GM23338 (cell line): ENCODE measurements around the gene INS. TPM values are rescaled to one million over a fixed set of nuclear protein-coding genes. Genes with fewer than 3 reads are reported as not detected.

Source experiments
- ATAC-seq: fragments of 200-7000 bp; cut with Tn5 transposase; 3 replicates; pipeline ENCODE4 v1.9.1; 2020
- DNase-seq: peaks from one replicate; pipeline ENCODE4 v3.0.0-alpha.2; 2015; ENCODE audit warnings: low spot score
- H2AFZ ChIP-seq: fragments of 200-600 bp; sonication (generic); 2 replicates; pipeline ENCODE4 v1.8.0; 2016; ENCODE audit warnings: antibody characterized with exemption, mild to moderate bottlenecking, moderate library complexity
- H3F3A ChIP-seq: fragments of 200-600 bp; sonication (generic); replicated peaks from 2 replicates; pipeline ENCODE4 v1.8.0; 2017; ENCODE audit warnings: antibody characterized with exemption, mixed run types, low read depth
- H3K27ac ChIP-seq: fragments of 200-600 bp; sonication (generic); 2 replicates; pipeline ENCODE4 v1.6.1; 2016; ENCODE audit warnings: low read depth
- H3K27me3 ChIP-seq: fragments of 200-600 bp; sonication (generic); 2 replicates; pipeline ENCODE4 v1.8.0; 2016; ENCODE audit warnings: mild to moderate bottlenecking, mixed run types, moderate library complexity; ENCODE audit not compliant: insufficient read depth
- H3K36me3 ChIP-seq: fragments of 200-600 bp; sonication (generic); 2 replicates; pipeline ENCODE4 v1.8.0; 2016; ENCODE audit warnings: mild to moderate bottlenecking; ENCODE audit not compliant: insufficient read depth
- H3K4me1 ChIP-seq: fragments of 200-600 bp; sonication (generic); 2 replicates; pipeline ENCODE4 v1.8.0; 2016; ENCODE audit warnings: mild to moderate bottlenecking, moderate library complexity; ENCODE audit not compliant: insufficient read depth
- H3K4me2 ChIP-seq: fragments of 200-600 bp; sonication (generic); 2 replicates; pipeline ENCODE4 v1.7.1; 2017; ENCODE audit warnings: mixed run types
- H3K4me3 ChIP-seq: fragments of 200-600 bp; sonication (generic); 2 replicates; pipeline ENCODE4 v1.6.1; 2016; ENCODE audit warnings: mixed run types
- H3K79me2 ChIP-seq: fragments of 200-600 bp; sonication (generic); replicated peaks from 2 replicates; pipeline ENCODE4 v1.8.0; 2017; ENCODE audit warnings: mild to moderate bottlenecking; ENCODE audit not compliant: insufficient read depth
- H3K9me2 ChIP-seq: fragments of 200-600 bp; sonication (generic); 2 replicates; pipeline ENCODE4 v1.8.0; 2017; ENCODE audit not compliant: insufficient read depth
- H4K20me1 ChIP-seq: fragments of 200-600 bp; sonication (generic); replicated peaks from 2 replicates; pipeline ENCODE4 v1.8.0; 2017; ENCODE audit warnings: mild to moderate bottlenecking; ENCODE audit not compliant: insufficient read depth
- H3K27ac Mint-ChIP-seq: 2 replicates; pipeline ENCODE4 v1.8.0; 2020; ENCODE audit warnings: inconsistent platforms, mild to moderate bottlenecking, moderate library complexity, mixed read lengths
- H3K27me3 Mint-ChIP-seq: 3 replicates; pipeline ENCODE4 v1.8.0; 2022; ENCODE audit warnings: low read depth, mild to moderate bottlenecking, moderate library complexity, mixed read lengths, inconsistent platforms; ENCODE audit not compliant: insufficient read depth, poor library complexity
- H3K36me3 Mint-ChIP-seq: 3 replicates; pipeline ENCODE4 v1.8.0; 2021; ENCODE audit warnings: low read depth, mild to moderate bottlenecking, inconsistent platforms, moderate library complexity, mixed read lengths
- H3K4me1 Mint-ChIP-seq: 3 replicates; pipeline ENCODE4 v1.8.0; 2020; ENCODE audit warnings: mild to moderate bottlenecking, inconsistent platforms, mixed read lengths
- H3K4me3 Mint-ChIP-seq: 3 replicates; pipeline ENCODE4 v1.8.0; 2021; ENCODE audit warnings: moderate library complexity, mild to moderate bottlenecking, inconsistent platforms, mixed read lengths
- H3K9me3 Mint-ChIP-seq: 3 replicates; pipeline ENCODE4 v1.8.0; 2020; ENCODE audit warnings: moderate library complexity, mild to moderate bottlenecking, inconsistent platforms, mixed read lengths
- EZH2 ChIP-seq: fragments of 200-600 bp; sonication (generic); IDR thresholded peaks from one replicate; pipeline ENCODE4 v1.8.0; 2017; ENCODE audit warnings: antibody characterized with exemption, mild to moderate bottlenecking, low read depth; ENCODE audit not compliant: unreplicated experiment
- EZH2phosphoT487 ChIP-seq: fragments of 200-600 bp; sonication (generic); IDR thresholded peaks from one replicate; pipeline ENCODE4 v1.8.1; 2018; ENCODE audit warnings: antibody characterized with exemption; ENCODE audit not compliant: unreplicated experiment
- NANOG ChIP-seq: IDR thresholded peaks from 2 replicates; pipeline ENCODE4 v1.6.1; 2016; ENCODE audit warnings: antibody characterized with exemption, borderline replicate concordance
- POLR2AphosphoS5 ChIP-seq: IDR thresholded peaks from 2 replicates; pipeline ENCODE4 v1.6.1; 2016; ENCODE audit warnings: antibody characterized with exemption, low read depth
- STAT1 ChIP-seq: IDR thresholded peaks from one replicate; pipeline ENCODE4 v1.6.1; 2016; ENCODE audit warnings: antibody characterized with exemption; ENCODE audit not compliant: unreplicated experiment
- ZNF331 ChIP-seq: fragments of 250-450 bp; sonication (Bioruptor Pico); IDR thresholded peaks from 2 replicates; pipeline ENCODE4 v1.5.0; 2020; ENCODE audit warnings: low read depth, mild to moderate bottlenecking, moderate library complexity
- polyA plus RNA-seq: library from polyadenylated mRNA; unstranded; fragments of >200 nt; fragmentation: Nextera tagmentation; extraction: Ambion mirVana; gene quantifications from 2 replicates; pipeline ENCODE4 v1.2.1, GENCODE V29; 2016
- total RNA-seq: library from RNA; depleted of rRNA; stranded (reverse); fragments of >200 nt; shearing (Covaris generic); gene quantifications from 2 replicates; pipeline ENCODE4 v1.2.3, GENCODE V29; 2014
- TF ChIP-seq, protein P1 (sequence below): fragments of 250-450 bp; sonication (Bioruptor Pico); IDR thresholded peaks from 2 replicates; pipeline ENCODE4 v1.5.0; 2020; ENCODE audit warnings: mild to moderate bottlenecking, moderate library complexity

The INS gene
- total and polyA plus RNA-seq, 2 experiments from 2014 or later: not detected

DNA sequence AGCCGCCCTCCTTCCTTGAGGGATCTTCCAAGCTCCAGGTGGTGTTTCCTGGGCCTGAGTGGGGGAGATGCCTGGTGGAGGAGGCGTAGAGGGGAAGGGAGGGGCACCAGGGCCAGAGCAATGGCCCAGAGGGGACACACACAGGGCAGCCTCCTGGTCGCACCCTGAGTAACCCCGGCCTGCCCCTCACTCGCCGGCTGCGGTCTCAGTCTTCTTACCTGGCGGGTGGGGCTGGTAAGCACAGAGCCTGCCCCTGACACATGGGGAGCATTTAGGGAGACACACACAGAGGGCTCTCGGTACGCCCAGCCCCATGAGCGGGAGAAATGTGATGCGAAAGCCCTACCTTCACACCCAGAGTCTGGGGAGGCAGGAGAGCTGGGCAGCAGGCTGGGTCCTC lies 45.7 kb downstream of the INS start:
- H3K4me2 ChIP-seq: no peak overlapping the region
- H3K4me1 Mint-ChIP-seq: peaks cover 4% of the 10 kb centered on the region; the same call in 1 of the 3 replicates
- no peaks in the 10 kb centered on the region for H4K20me1 ChIP-seq
- H3K4me1 ChIP-seq: no peaks in the 10 kb centered on the region
- TF ChIP-seq EZH2: no peak
- TF ChIP-seq POLR2AphosphoS5: no peak
- TF ChIP-seq NANOG: no peak
- TF ChIP-seq, protein P1, sequence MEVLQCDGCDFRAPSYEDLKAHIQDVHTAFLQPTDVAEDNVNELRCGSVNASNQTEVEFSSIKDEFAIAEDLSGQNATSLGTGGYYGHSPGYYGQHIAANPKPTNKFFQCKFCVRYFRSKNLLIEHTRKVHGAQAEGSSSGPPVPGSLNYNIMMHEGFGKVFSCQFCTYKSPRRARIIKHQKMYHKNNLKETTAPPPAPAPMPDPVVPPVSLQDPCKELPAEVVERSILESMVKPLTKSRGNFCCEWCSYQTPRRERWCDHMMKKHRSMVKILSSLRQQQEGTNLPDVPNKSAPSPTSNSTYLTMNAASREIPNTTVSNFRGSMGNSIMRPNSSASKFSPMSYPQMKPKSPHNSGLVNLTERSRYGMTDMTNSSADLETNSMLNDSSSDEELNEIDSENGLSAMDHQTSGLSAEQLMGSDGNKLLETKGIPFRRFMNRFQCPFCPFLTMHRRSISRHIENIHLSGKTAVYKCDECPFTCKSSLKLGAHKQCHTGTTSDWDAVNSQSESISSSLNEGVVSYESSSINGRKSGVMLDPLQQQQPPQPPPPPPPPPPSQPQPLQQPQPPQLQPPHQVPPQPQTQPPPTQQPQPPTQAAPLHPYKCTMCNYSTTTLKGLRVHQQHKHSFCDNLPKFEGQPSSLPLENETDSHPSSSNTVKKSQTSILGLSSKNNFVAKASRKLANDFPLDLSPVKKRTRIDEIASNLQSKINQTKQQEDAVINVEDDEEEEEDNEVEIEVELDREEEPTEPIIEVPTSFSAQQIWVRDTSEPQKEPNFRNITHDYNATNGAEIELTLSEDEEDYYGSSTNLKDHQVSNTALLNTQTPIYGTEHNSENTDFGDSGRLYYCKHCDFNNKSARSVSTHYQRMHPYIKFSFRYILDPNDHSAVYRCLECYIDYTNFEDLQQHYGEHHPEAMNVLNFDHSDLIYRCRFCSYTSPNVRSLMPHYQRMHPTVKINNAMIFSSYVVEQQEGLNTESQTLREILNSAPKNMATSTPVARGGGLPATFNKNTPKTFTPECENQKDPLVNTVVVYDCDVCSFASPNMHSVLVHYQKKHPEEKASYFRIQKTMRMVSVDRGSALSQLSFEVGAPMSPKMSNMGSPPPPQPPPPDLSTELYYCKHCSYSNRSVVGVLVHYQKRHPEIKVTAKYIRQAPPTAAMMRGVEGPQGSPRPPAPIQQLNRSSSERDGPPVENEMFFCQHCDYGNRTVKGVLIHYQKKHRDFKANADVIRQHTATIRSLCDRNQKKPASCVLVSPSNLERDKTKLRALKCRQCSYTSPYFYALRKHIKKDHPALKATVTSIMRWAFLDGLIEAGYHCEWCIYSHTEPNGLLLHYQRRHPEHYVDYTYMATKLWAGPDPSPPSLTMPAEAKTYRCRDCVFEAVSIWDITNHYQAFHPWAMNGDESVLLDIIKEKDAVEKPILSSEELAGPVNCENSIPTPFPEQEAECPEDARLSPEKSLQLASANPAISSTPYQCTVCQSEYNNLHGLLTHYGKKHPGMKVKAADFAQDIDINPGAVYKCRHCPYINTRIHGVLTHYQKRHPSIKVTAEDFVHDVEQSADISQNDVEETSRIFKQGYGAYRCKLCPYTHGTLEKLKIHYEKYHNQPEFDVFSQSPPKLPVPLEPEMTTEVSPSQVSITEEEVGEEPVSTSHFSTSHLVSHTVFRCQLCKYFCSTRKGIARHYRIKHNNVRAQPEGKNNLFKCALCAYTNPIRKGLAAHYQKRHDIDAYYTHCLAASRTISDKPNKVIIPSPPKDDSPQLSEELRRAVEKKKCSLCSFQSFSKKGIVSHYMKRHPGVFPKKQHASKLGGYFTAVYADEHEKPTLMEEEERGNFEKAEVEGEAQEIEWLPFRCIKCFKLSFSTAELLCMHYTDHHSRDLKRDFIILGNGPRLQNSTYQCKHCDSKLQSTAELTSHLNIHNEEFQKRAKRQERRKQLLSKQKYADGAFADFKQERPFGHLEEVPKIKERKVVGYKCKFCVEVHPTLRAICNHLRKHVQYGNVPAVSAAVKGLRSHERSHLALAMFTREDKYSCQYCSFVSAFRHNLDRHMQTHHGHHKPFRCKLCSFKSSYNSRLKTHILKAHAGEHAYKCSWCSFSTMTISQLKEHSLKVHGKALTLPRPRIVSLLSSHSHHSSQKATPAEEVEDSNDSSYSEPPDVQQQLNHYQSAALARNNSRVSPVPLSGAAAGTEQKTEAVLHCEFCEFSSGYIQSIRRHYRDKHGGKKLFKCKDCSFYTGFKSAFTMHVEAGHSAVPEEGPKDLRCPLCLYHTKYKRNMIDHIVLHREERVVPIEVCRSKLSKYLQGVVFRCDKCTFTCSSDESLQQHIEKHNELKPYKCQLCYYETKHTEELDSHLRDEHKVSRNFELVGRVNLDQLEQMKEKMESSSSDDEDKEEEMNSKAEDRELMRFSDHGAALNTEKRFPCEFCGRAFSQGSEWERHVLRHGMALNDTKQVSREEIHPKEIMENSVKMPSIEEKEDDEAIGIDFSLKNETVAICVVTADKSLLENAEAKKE (CRISPR knock-in tag): no peak
- no peak for TF ChIP-seq EZH2phosphoT487
- no peak for TF ChIP-seq STAT1
- no peak for TF ChIP-seq ZNF331
- no peak overlapping the region for H3K27ac ChIP-seq
- H3K4me3 Mint-ChIP-seq: no peak overlapping the region
- no peaks in the 10 kb centered on the region for H3K27me3 ChIP-seq
- no peaks in the 10 kb centered on the region for H3K79me2 ChIP-seq
- peaks cover 11% of the 10 kb centered on the region for H3K36me3 Mint-ChIP-seq
- H3K27ac Mint-ChIP-seq: no peak overlapping the region
- no peak for DNase-seq
- H3F3A ChIP-seq: no peaks in the 10 kb centered on the region
- H3K36me3 ChIP-seq: no peaks in the 10 kb centered on the region
- peaks cover 11% of the 10 kb centered on the region for H3K27me3 Mint-ChIP-seq
- H2AFZ ChIP-seq: no peak overlapping the region
- peaks cover 22% of the 10 kb centered on the region for H3K9me3 Mint-ChIP-seq
- H3K9me2 ChIP-seq: no peaks in the 10 kb centered on the region
- ATAC-seq: no peak
- H3K4me3 ChIP-seq: no peak overlapping the region
